Activated naive CD8-positive, alpha-beta T cell treated with anti-CD3 and anti-CD28 coated beads for 36 hours (primary cell): ENCODE data around the gene FSCN2. TPM values are rescaled to one million over a fixed set of nuclear protein-coding genes. Genes with fewer than 3 reads are reported as not detected.
"Not testable (repeated sequence)": the region's sequence is repeated elsewhere in the genome, so short reads cannot be mapped to it uniquely, and the experiment has no call there.

Source experiments
- DNase-seq: peaks from one replicate; pipeline ENCODE4 v3.0.0; 2021
- H3K27ac Mint-ChIP-seq: one replicate; pipeline ENCODE4 v1.8.0; 2022; ENCODE audit warnings: mild to moderate bottlenecking, moderate library complexity, mixed read lengths
- H3K27me3 Mint-ChIP-seq: one replicate; pipeline ENCODE4 v1.8.0; 2022; ENCODE audit warnings: mild to moderate bottlenecking, mixed read lengths
- H3K36me3 Mint-ChIP-seq: one replicate; pipeline ENCODE4 v1.8.0; 2021; ENCODE audit warnings: mild to moderate bottlenecking, mixed read lengths
- H3K4me1 Mint-ChIP-seq: one replicate; pipeline ENCODE4 v1.8.0; 2021; ENCODE audit warnings: mixed read lengths
- H3K4me3 Mint-ChIP-seq: one replicate; pipeline ENCODE4 v1.8.0; 2022; ENCODE audit warnings: mild to moderate bottlenecking, moderate library complexity, mixed read lengths
- H3K9me3 Mint-ChIP-seq: one replicate; pipeline ENCODE4 v1.8.0; 2022; ENCODE audit warnings: mixed read lengths
- total RNA-seq, 2 experiments: library from RNA; stranded (reverse); gene quantifications; one replicate each; pipeline ENCODE4 v1.2.3, GENCODE V29; 2021

Gene FSCN2
- total RNA-seq, 2 experiments from 2014 or later: 0.29 to 0.36 TPM

- peaks cover 26% of the 10 kb centered on the region for H3K36me3 Mint-ChIP-seq
- H3K9me3 Mint-ChIP-seq, H3K4me1 Mint-ChIP-seq, DNase-seq, H3K27me3 Mint-ChIP-seq, H3K27ac Mint-ChIP-seq, H3K4me3 Mint-ChIP-seq: not testable (repeated sequence)
Measured at GRCh38 chr17:81584771-81585170, 56.6 kb downstream of the FSCN2 start.

GRCh38 chr17:81586096-81586495 is 57.9 kb downstream of the FSCN2 start:
- no peak overlapping the region for H3K4me3 Mint-ChIP-seq
- no peak overlapping the region for H3K27ac Mint-ChIP-seq
- H3K36me3 Mint-ChIP-seq: peaks cover 24% of the 10 kb centered on the region
- no peak for DNase-seq
- no peaks in the 10 kb centered on the region for H3K4me1 Mint-ChIP-seq
- no peaks in the 10 kb centered on the region for H3K27me3 Mint-ChIP-seq
- H3K9me3 Mint-ChIP-seq: no peaks in the 10 kb centered on the region

Other genes starting within 250 kb of the FSCN2 start
- gene SLC38A10, start 233.1 kb upstream of the FSCN2 start, total RNA-seq: 10 to 100 TPM; 35.7 to 38.7 TPM
- under 1 TPM; 0.08 to 0.25 TPM for gene BAHCC1, start 132.9 kb upstream of the FSCN2 start, total RNA-seq
- 1,000 to 10,000 TPM; 4,989 to 4,998 TPM for gene ACTG1, start 15.6 kb upstream of the FSCN2 start, total RNA-seq
- gene FAAP100, start 24.0 kb downstream of the FSCN2 start, total RNA-seq: 10 to 100 TPM; 48.1 to 51.1 TPM
- gene NPLOC4, start 108.7 kb downstream of the FSCN2 start, total RNA-seq: 100 to 1,000 TPM; 103 TPM
- under 1 TPM; 0.19 to 0.26 TPM for gene TSPAN10, start 108.8 kb downstream of the FSCN2 start, total RNA-seq
- gene PDE6G, start 128.2 kb downstream of the FSCN2 start, total RNA-seq: 1 to 10 TPM; 8.6 to 9.1 TPM
- gene OXLD1, start 138.2 kb downstream of the FSCN2 start, total RNA-seq: 10 to 100 TPM; 53.0 to 56.1 TPM
- gene CCDC137, start 138.4 kb downstream of the FSCN2 start, total RNA-seq: 10 to 100 TPM; 54.8 to 63.3 TPM
- 10 to 100 TPM; 17.9 to 19.2 TPM for gene ARL16, start 155.4 kb downstream of the FSCN2 start, total RNA-seq
- 100 to 1,000 TPM in 1 of 2 experiments, 10 to 100 TPM in 1; 99.3 to 107 TPM for gene HGS, start 155.6 kb downstream of the FSCN2 start, total RNA-seq
- gene MRPL12, start 175.0 kb downstream of the FSCN2 start, total RNA-seq: 100 to 1,000 TPM; 211 to 227 TPM
- gene SLC25A10, start 183.9 kb downstream of the FSCN2 start, total RNA-seq: 10 to 100 TPM; 41.0 to 43.4 TPM